HG03108 (cell line): ENCODE results near the gene MARCO.

Experiments used
- ATAC-seq: cut with Tn5 transposase; IDR thresholded peaks from one replicate; pipeline ENCODE4 v1.9.1; 2021; ENCODE audit warnings: moderate library complexity; ENCODE audit not compliant: unreplicated experiment

The MARCO gene

GRCh38 chr2:118973542-118973951 lies 31.6 kb downstream of the MARCO start:
- ATAC-seq: no peak

- no peak for ATAC-seq
Observed at GRCh38 chr2:118974103-118974993, 32.4 kb downstream of the MARCO start.

GRCh38 chr2:118975133-118975532 lies 33.1 kb downstream of the MARCO start:
- ATAC-seq: no peak

- ATAC-seq: no peak
Observed at GRCh38 chr2:118978064-118978463, 36.1 kb downstream of the MARCO start.

- no peak for ATAC-seq
Observed at GRCh38 chr2:118979152-118979861, 37.3 kb downstream of the MARCO start.

- ATAC-seq: no peak
Observed at GRCh38 chr2:118980022-118980421, 38.0 kb downstream of the MARCO start.

GRCh38 chr2:118980573-118980972 lies 38.6 kb downstream of the MARCO start:
- no peak for ATAC-seq

- no peak for ATAC-seq
Observed at GRCh38 chr2:118981632-118982031, 39.6 kb downstream of the MARCO start.

- no peak for ATAC-seq
Observed at GRCh38 chr2:118982039-118982438, 40.0 kb downstream of the MARCO start.

- no peak for ATAC-seq
Observed at GRCh38 chr2:118983133-118983532, 41.1 kb downstream of the MARCO start.

GRCh38 chr2:118983915-118984314 lies 41.9 kb downstream of the MARCO start:
- no peak for ATAC-seq

- no peak for ATAC-seq
Observed at GRCh38 chr2:118986738-118987137, 44.7 kb downstream of the MARCO start.

- no peak for ATAC-seq
Observed at GRCh38 chr2:118987886-118988285, 45.9 kb downstream of the MARCO start.

- ATAC-seq: no peak
Observed at GRCh38 chr2:118988706-118989105, 46.7 kb downstream of the MARCO start.

GRCh38 chr2:118989481-118989880 lies 47.5 kb downstream of the MARCO start:
- no peak for ATAC-seq

GRCh38 chr2:118990757-118991545 lies 49.0 kb downstream of the MARCO start:
- no peak for ATAC-seq

GRCh38 chr2:118991554-118991953 lies 49.6 kb downstream of the MARCO start:
- no peak for ATAC-seq

GRCh38 chr2:118992740-118993391 lies 50.9 kb downstream of the MARCO start:
- no peak for ATAC-seq

- no peak for ATAC-seq
Observed at GRCh38 chr2:118993392-118993752, 51.4 kb downstream of the MARCO start.

- ATAC-seq: no peak
Observed at GRCh38 chr2:118994172-118994700, 52.2 kb downstream of the MARCO start.

- ATAC-seq: no peak
Observed at GRCh38 chr2:118994778-118995177, 52.8 kb downstream of the MARCO start.
